Measurements from ENCODE around the gene GPR31.

DNA sequence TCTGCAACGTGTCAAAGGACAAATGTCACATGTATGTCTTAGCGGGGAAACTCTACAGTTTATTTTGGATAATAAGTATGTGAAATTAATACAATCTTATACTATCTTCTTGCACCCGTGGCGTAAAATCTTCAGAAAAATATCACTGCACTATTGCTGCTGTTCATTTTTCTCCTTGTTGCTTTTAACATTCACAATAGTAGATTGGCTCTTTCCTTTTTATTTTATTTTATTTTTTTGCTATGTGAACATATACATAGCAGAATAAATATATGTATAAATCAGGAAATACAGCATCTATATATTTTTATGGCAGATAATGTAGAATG lies 15.4 kb downstream of the GPR31 start:
- TF ChIP-seq, protein P1, sequence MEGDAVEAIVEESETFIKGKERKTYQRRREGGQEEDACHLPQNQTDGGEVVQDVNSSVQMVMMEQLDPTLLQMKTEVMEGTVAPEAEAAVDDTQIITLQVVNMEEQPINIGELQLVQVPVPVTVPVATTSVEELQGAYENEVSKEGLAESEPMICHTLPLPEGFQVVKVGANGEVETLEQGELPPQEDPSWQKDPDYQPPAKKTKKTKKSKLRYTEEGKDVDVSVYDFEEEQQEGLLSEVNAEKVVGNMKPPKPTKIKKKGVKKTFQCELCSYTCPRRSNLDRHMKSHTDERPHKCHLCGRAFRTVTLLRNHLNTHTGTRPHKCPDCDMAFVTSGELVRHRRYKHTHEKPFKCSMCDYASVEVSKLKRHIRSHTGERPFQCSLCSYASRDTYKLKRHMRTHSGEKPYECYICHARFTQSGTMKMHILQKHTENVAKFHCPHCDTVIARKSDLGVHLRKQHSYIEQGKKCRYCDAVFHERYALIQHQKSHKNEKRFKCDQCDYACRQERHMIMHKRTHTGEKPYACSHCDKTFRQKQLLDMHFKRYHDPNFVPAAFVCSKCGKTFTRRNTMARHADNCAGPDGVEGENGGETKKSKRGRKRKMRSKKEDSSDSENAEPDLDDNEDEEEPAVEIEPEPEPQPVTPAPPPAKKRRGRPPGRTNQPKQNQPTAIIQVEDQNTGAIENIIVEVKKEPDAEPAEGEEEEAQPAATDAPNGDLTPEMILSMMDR (IDR thresholded peaks at IDR 0.05) = no peak
- no peak for TF ChIP-seq EP300 (IDR thresholded peaks at IDR 0.05)
- no peak for TF ChIP-seq POLR2A (IDR thresholded peaks at IDR 0.05)
